B cell (primary cell): ENCODE measurements around the gene NDUFA9. TPM values are rescaled to one million over a fixed set of nuclear protein-coding genes. Genes with fewer than 3 reads are reported as not detected.

ENCODE experiments used
- ATAC-seq: fragments of 200-7000 bp; cut with Tn5 transposase; one replicate; pipeline ENCODE4 v1.10.0; 2021; ENCODE audit warnings: low read depth, mild to moderate bottlenecking, moderate number of reproducible peaks, moderate library complexity
- CTCF ChIA-PET: fragments of 350-600 bp; sonication (Branson Sonifier 250); formaldehyde crosslinking; loops from one replicate; lab custom pipeline; 2021; ENCODE audit warnings: antibody characterized with exemption, inconsistent platforms; lab: Charles Lee
- POLR2A ChIA-PET: fragments of 350-600 bp; sonication (Branson Sonifier 250); formaldehyde crosslinking; loops from one replicate; lab custom pipeline; 2021; ENCODE audit warnings: antibody characterized with exemption; lab: Charles Lee
- DNase-seq: peaks from one replicate; pipeline ENCODE4 v3.0.0; 2013
- H2AFZ ChIP-seq: 2 replicates; pipeline ENCODE4 v1.6.1; 2012; ENCODE audit warnings: mild to moderate bottlenecking, low read depth, low read length; ENCODE audit not compliant: insufficient read depth, poor library complexity, severe bottlenecking
- H3K27ac ChIP-seq, 2 donors: 1 replicate in 1 of 2; 2 replicates in 1 of 2; pipeline ENCODE4 v1.5.1; 2012 to 2013; ENCODE audit warnings: low read length in 2 of 2, mild to moderate bottlenecking in 2 of 2, moderate library complexity in 1 of 2
- H3K27me3 ChIP-seq, 4 experiments: fragments of 200-600 bp in 1 of 4; sonication (generic) in 1 of 4; replicated peaks in 1 of 4; 1 replicate in 2 of 4; 2 replicates in 2 of 4; pipeline versions ENCODE4 v1.6.1 to v1.7.0; 2013 to 2016; ENCODE audit warnings: low read length in 3 of 4, mild to moderate bottlenecking in 2 of 4, mixed read lengths in 1 of 4, moderate library complexity in 1 of 4; ENCODE audit not compliant: insufficient read depth in 4 of 4, control insufficient read depth in 3 of 4; ENCODE audit errors: control extremely low read depth in 1 of 4
- H3K36me3 ChIP-seq, 2 experiments: replicated peaks in 1 of 2; 1 replicate in 1 of 2; 2 replicates in 1 of 2; pipeline versions ENCODE4 v1.6.1 to v1.7.1; 2013; ENCODE audit warnings: low read length in 1 of 2; ENCODE audit not compliant: insufficient read depth in 2 of 2, control insufficient read depth in 1 of 2; ENCODE audit errors: control extremely low read depth in 1 of 2, extremely low read depth in 1 of 2
- H3K4me1 ChIP-seq, 2 donors: fragments of 200-600 bp in 1 of 2; sonication (generic) in 1 of 2; 1 replicate in 1 of 2; 2 replicates in 1 of 2; pipeline versions ENCODE4 v1.5.1 to v1.6.1; 2013 to 2017; ENCODE audit warnings: low read length in 2 of 2; ENCODE audit not compliant: control insufficient read depth in 2 of 2, insufficient read depth in 2 of 2
- H3K4me2 ChIP-seq: replicated peaks from 2 replicates; pipeline ENCODE3; 2012; ENCODE audit warnings: mild to moderate bottlenecking, low read depth, low read length; ENCODE audit not compliant: poor library complexity, severe bottlenecking
- H3K4me3 ChIP-seq, 5 experiments: fragments of 200-600 bp in 1 of 5; sonication (generic) in 1 of 5; 1 replicate in 3 of 5; 2 replicates in 2 of 5; pipeline versions ENCODE4 v1.5.1 to v1.7.0; 2011 to 2016; ENCODE audit warnings: low read length in 4 of 5, mild to moderate bottlenecking in 4 of 5, low read depth in 2 of 5, control low read depth in 1 of 5, moderate library complexity in 1 of 5; ENCODE audit not compliant: insufficient read depth in 1 of 5; ENCODE audit errors: control extremely low read depth in 1 of 5, extremely low read depth in 1 of 5
- H3K79me2 ChIP-seq: fragments of 200-600 bp; sonication (generic); one replicate; pipeline ENCODE4 v1.6.0; 2016; ENCODE audit warnings: low read length; ENCODE audit not compliant: control insufficient read depth, insufficient read depth
- H3K9ac ChIP-seq: fragments of 200-600 bp; sonication (generic); 2 replicates; pipeline ENCODE4 v1.6.1; 2017; ENCODE audit warnings: mild to moderate bottlenecking, low read length, moderate library complexity
- H3K9me3 ChIP-seq, 3 donors: one replicate each; pipeline versions ENCODE4 v1.6.1 to v1.7.1; 2013; ENCODE audit warnings: low read length in 2 of 3; ENCODE audit not compliant: control insufficient read depth in 2 of 3, insufficient read depth in 1 of 3; ENCODE audit errors: control extremely low read depth in 1 of 3
- H4K20me1 ChIP-seq: 2 replicates; pipeline ENCODE4 v1.6.0; 2012; ENCODE audit warnings: mild to moderate bottlenecking, low read length; ENCODE audit not compliant: insufficient read depth, control insufficient read depth, poor library complexity, severe bottlenecking
- H3K27ac Mint-ChIP-seq: one replicate; pipeline ENCODE4 v1.8.0; 2021; ENCODE audit warnings: mixed read lengths
- H3K27me3 Mint-ChIP-seq: one replicate; pipeline ENCODE4 v1.8.0; 2021; ENCODE audit warnings: mixed read lengths
- H3K4me1 Mint-ChIP-seq: one replicate; pipeline ENCODE4 v1.8.0; 2021; ENCODE audit warnings: mixed read lengths
- H3K4me3 Mint-ChIP-seq: one replicate; pipeline ENCODE4 v1.8.0; 2021; ENCODE audit warnings: mixed read lengths
- H3K9me3 Mint-ChIP-seq: one replicate; pipeline ENCODE4 v1.8.0; 2022; ENCODE audit warnings: mixed read lengths; ENCODE audit not compliant: insufficient read depth
- CTCF ChIP-seq: fragments of 200-600 bp; IDR thresholded peaks from one replicate; pipeline ENCODE4 v1.8.0; 2022; ENCODE audit warnings: antibody characterized with exemption, mild to moderate bottlenecking
- EZH2 ChIP-seq: IDR thresholded peaks from 2 replicates; pipeline ENCODE4 v1.6.1; 2012; ENCODE audit warnings: borderline replicate concordance, low read depth, mild to moderate bottlenecking, moderate library complexity, low read length; ENCODE audit not compliant: insufficient read depth, poor library complexity, severe bottlenecking
- WGBS: methylation state at CpG from one replicate; pipeline ENCODE4 v1.1.5; 2013; ENCODE audit warnings: missing lambda C conversion rate; ENCODE audit not compliant: insufficient coverage; 5-methylcytosine and 5-hydroxymethylcytosine counted together
- intact Hi-C: fragments of 100-400 bp; cut with micrococcal nuclease; formaldehyde crosslinking; loops from one replicate; pipeline ENCODE4 v1.10.0; 2022
- polyA minus RNA-seq: library from RNA; depleted of rRNA, polyadenylated mRNA; stranded (reverse); fragments of >200 nt; gene quantifications from 2 replicates; pipeline ENCODE4 v1.2.3, GENCODE V29; 2012
- polyA plus RNA-seq: library from polyadenylated mRNA; depleted of rRNA; stranded (reverse); fragments of >200 nt; gene quantifications from 2 replicates; pipeline ENCODE4 v1.2.3, GENCODE V29; 2012
- total RNA-seq, 2 donors: library from RNA; stranded (reverse); fragments of 120-200 nt in 1 of 2; gene quantifications; 1 replicate in 1 of 2; 2 replicates in 1 of 2; pipeline versions ENCODE4 v1.2.3 to v1.2.4, GENCODE V29; 2013 to 2022

Gene NDUFA9
- 73.3 and 74.2 TPM in 2 replicates for total RNA-seq
- 95.9 TPM for total RNA-seq (2013)
- 30.1 and 31.1 TPM in 2 replicates for polyA plus RNA-seq
- 13.7 and 53.7 TPM in 2 replicates for polyA minus RNA-seq

- Histone ChIP-seq H3K4me3 (peak within 1 kb of the TSS; percentile 83 to 97 (median 90)), H3K4me2 (peak within 1 kb of the TSS; percentile 85), H3K9ac (peak within 1 kb of the TSS; percentile 90), H2AFZ (peak within 1 kb of the TSS; percentile 91), H4K20me1 (peaks cover 10% of the 10 kb centered on the region), H3K9me3 (no peaks in the 10 kb centered on the region), H3K36me3 (peaks cover 3 to 6% of the 10 kb centered on the region in 2 experiments), H3K79me2 (peaks cover 41% of the 10 kb centered on the region), H3K27me3 (no peaks in the 10 kb centered on the region), H3K4me1 (peaks cover 20 to 22% of the 10 kb centered on the region in 2 donors), H3K27ac (peak within 1 kb of the TSS; percentile 62 to 83)
- ChIA-PET POLR2A (interaction anchor here (0.7 kb wide), 1 partner anchor 170 kb away, joined by 9 read pairs; no protein-coding TSS in a partner anchor), CTCF (interaction anchor here (0.9 to 2.2 kb wide), 4 partner anchors 20 to 122 kb away, joined by 3 to 12 read pairs (median 4); no protein-coding TSS in a partner anchor)
- ATAC-seq (peak; percentile 97), DNase-seq (peak; percentile 89)
- Mint-ChIP-seq H3K9me3 (no peaks in the 10 kb centered on the region), H3K27me3 (no peaks in the 10 kb centered on the region), H3K27ac (peak within 1 kb of the TSS; percentile 86), H3K4me3 (peak within 1 kb of the TSS; percentile 91), H3K4me1 (peaks cover 52% of the 10 kb centered on the region)
- 1% methylated on average over 35 of the region's 39 CpGs for WGBS
- TF ChIP-seq CTCF (no peak), EZH2 (no peak)
- intact Hi-C loops = loop anchor here (1.0 to 5.0 kb wide), 4 partner anchors 44 to 179 kb away; partner anchors contain the start of gene RAD51AP1
These were observed at the start of gene NDUFA9, which contains the start of gene AKAP3 for GRCh38 chr12:4648501-4649357. TSS of gene NDUFA9 (plus strand) at chr12:4649114. CDS start at chr12:4649127, 13 bp downstream. TSS of gene AKAP3 (minus strand) at chr12:4649051. CDS start at chr12:4638196, 10,855 bp downstream.
